H1 (cell line): ENCODE results near the gene CALD1.

ENCODE experiments used
- CHD1 ChIP-seq: IDR thresholded peaks from 2 replicates; pipeline ENCODE4 v1.6.1; 2012; ENCODE audit warnings: low read depth, low read length, improper control_type of control experiment
- SP2 ChIP-seq: IDR thresholded peaks from 2 replicates; pipeline ENCODE4 v1.6.1; 2012; ENCODE audit warnings: mild to moderate bottlenecking, low read length, inconsistent platforms
- TF ChIP-seq, protein P1 (sequence below), 3 experiments: IDR thresholded peaks; 1 replicate in 2 of 3; 2 replicates in 1 of 3; pipeline versions ENCODE4 v1.5.1 to v1.6.1; 2011; ENCODE audit warnings: low read length in 3 of 3, mild to moderate bottlenecking in 3 of 3, inconsistent platforms in 2 of 3, low read depth in 1 of 3, moderate library complexity in 1 of 3; ENCODE audit not compliant: insufficient read depth in 1 of 3; ENCODE audit errors: control extremely low read depth in 1 of 3
- TF ChIP-seq, protein P2 (sequence below): IDR thresholded peaks from 2 replicates; pipeline ENCODE4 v1.6.1; 2012; ENCODE audit warnings: inconsistent platforms
- TF ChIP-seq, protein P3 (sequence below): IDR thresholded peaks from 2 replicates; pipeline ENCODE4 v1.6.1; 2011; ENCODE audit warnings: low read depth, mild to moderate bottlenecking, low read length; ENCODE audit not compliant: insufficient read depth

DNA sequence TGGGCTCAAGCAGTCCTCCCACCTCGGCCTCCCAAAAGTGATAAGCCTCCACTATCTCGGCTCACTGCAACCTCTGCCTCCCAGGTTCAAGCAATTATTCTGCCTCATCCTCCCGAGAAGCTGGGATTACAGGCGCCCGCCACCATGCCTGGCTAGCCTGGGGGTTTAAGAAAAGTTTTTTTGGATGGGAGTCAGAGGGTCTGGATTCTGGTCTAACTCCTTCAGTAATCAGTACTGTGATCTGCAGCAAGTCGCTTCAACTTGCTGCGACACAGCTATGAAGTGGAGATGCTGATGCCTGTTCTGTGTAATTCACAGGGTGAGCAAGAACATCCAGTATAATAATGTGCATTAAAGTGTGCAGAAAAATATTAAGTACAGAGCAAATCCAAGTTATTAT lies 118.5 kb downstream of the CALD1 start:
- TF ChIP-seq, protein P1, sequence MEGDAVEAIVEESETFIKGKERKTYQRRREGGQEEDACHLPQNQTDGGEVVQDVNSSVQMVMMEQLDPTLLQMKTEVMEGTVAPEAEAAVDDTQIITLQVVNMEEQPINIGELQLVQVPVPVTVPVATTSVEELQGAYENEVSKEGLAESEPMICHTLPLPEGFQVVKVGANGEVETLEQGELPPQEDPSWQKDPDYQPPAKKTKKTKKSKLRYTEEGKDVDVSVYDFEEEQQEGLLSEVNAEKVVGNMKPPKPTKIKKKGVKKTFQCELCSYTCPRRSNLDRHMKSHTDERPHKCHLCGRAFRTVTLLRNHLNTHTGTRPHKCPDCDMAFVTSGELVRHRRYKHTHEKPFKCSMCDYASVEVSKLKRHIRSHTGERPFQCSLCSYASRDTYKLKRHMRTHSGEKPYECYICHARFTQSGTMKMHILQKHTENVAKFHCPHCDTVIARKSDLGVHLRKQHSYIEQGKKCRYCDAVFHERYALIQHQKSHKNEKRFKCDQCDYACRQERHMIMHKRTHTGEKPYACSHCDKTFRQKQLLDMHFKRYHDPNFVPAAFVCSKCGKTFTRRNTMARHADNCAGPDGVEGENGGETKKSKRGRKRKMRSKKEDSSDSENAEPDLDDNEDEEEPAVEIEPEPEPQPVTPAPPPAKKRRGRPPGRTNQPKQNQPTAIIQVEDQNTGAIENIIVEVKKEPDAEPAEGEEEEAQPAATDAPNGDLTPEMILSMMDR (IDR thresholded peaks at IDR 0.05; ENCODE audit: control extremely low read depth in 1 of 3, insufficient read depth in 1 of 3, low read depth in 1 of 3, low read length in 3 of 3), result no peak
- no peak for TF ChIP-seq SP2
- TF ChIP-seq, protein P2, sequence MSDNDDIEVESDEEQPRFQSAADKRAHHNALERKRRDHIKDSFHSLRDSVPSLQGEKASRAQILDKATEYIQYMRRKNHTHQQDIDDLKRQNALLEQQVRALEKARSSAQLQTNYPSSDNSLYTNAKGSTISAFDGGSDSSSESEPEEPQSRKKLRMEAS, result no peak
- TF ChIP-seq, protein P3, sequence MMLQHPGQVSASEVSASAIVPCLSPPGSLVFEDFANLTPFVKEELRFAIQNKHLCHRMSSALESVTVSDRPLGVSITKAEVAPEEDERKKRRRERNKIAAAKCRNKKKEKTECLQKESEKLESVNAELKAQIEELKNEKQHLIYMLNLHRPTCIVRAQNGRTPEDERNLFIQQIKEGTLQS, result no peak
- no peak for TF ChIP-seq CHD1
